Suprapubic skin (tissue), 4 donors: ENCODE results near the gene NPBWR2.

Experiments
- EP300 ChIP-seq: sonication (generic); formaldehyde crosslinking; IDR thresholded peaks from one replicate; pipeline ENCODE4 v1.6.1; 2017; ENCODE audit warnings: antibody characterized with exemption
- POLR2A ChIP-seq, 2 donors: fragments of 450-650 bp; IDR thresholded peaks; one replicate each; pipeline ENCODE4 v1.6.1; 2017; ENCODE audit warnings: antibody characterized with exemption in 2 of 2, mild to moderate bottlenecking in 2 of 2, moderate library complexity in 2 of 2
- POLR2AphosphoS5 ChIP-seq, 3 donors: sonication (generic); formaldehyde crosslinking; IDR thresholded peaks; one replicate each; pipeline ENCODE4 v1.6.1; 2017; ENCODE audit warnings: antibody characterized with exemption in 3 of 3
- TF ChIP-seq, protein P1 (sequence below), 2 donors: fragments of 200-600 bp in 1 of 2; fragments of 450-650 bp in 1 of 2; sonication (generic) in 1 of 2; IDR thresholded peaks; one replicate each; pipeline ENCODE4 v1.5.1; 2016 to 2019; ENCODE audit warnings: antibody characterized with exemption in 2 of 2, mild to moderate bottlenecking in 1 of 2, moderate library complexity in 1 of 2

DNA sequence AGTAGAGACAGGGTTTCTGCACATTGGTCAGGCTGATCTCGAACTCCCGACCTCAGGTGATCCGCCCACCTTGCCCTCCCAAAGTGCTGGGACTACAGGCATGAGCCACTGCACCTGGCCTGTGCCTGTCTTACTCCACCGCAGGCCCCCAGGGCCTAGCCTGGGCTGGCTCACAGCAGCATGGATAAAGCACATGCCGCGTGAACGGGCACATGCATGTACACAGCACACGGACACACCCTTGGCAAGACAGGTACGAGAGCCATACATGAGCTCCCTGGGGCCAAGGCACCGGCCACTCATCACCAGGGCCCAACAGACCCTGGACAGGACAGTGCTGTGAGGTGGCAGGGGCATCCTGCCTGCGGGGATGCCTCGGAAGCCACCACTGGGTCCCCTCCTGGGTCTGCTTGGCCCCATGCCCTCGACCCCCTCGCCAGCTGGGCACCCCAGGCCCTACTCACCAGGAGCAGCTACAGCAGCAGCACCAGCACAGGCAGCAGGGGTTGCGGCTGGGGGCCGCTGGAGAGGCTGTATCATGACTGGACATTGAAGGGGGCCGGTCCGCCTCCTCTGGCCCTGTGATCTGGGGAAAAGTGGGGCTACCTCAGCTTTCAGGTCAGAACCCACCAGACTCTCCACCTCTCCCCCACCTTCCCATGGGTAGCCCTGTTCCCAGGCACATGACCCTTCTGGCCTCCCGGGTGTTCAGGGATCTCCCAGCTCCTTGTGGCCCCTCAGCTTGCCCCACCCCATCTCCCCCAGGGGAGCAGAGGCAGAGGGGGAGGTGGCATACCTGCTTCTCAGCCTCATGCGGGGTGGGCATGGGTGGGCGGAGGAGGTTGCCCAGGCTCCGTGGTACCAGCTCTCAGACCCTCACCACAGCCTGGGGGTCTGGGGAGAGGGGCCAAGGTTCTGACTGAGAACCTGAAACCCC is 31.0 kb downstream of the NPBWR2 start:
- TF ChIP-seq, protein P1, sequence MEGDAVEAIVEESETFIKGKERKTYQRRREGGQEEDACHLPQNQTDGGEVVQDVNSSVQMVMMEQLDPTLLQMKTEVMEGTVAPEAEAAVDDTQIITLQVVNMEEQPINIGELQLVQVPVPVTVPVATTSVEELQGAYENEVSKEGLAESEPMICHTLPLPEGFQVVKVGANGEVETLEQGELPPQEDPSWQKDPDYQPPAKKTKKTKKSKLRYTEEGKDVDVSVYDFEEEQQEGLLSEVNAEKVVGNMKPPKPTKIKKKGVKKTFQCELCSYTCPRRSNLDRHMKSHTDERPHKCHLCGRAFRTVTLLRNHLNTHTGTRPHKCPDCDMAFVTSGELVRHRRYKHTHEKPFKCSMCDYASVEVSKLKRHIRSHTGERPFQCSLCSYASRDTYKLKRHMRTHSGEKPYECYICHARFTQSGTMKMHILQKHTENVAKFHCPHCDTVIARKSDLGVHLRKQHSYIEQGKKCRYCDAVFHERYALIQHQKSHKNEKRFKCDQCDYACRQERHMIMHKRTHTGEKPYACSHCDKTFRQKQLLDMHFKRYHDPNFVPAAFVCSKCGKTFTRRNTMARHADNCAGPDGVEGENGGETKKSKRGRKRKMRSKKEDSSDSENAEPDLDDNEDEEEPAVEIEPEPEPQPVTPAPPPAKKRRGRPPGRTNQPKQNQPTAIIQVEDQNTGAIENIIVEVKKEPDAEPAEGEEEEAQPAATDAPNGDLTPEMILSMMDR (IDR thresholded peaks at IDR 0.05), result no peak
- TF ChIP-seq POLR2A (IDR thresholded peaks at IDR 0.05), result no peak
- TF ChIP-seq EP300, result no peak
- no peak for TF ChIP-seq POLR2AphosphoS5 (IDR thresholded peaks at IDR 0.05)
